GM19328 (cell line): Measurements from ENCODE around the gene CFHR1.

Experiments
- ATAC-seq: cut with Tn5 transposase; IDR thresholded peaks from one replicate; pipeline ENCODE4 v1.9.1; 2021; ENCODE audit warnings: mild to moderate bottlenecking, moderate library complexity; ENCODE audit not compliant: unreplicated experiment

CFHR1 gene

GRCh38 chr1:196875935-196876334, 56.4 kb downstream of the CFHR1 start:
- ATAC-seq = no peak

GRCh38 chr1:196877964-196878363, 58.4 kb downstream of the CFHR1 start:
- ATAC-seq = no peak
